Body of pancreas (tissue), 4 donors: Measurements from ENCODE around the gene LRIG1.

ENCODE experiments used
- CTCF ChIP-seq, 7 experiments: fragments of 450-650 bp in 4 of 7; fragments of 200-600 bp in 3 of 7; sonication (generic) in 3 of 7; IDR thresholded peaks; one replicate each; pipeline ENCODE4 v1.5.1; 2016 to 2019; ENCODE audit warnings: antibody characterized with exemption in 7 of 7
- POLR2A ChIP-seq, 3 donors: fragments of 450-650 bp; IDR thresholded peaks; one replicate each; pipeline ENCODE4 v1.6.1; 2016; ENCODE audit warnings: antibody characterized with exemption in 3 of 3, mild to moderate bottlenecking in 2 of 3

- TF ChIP-seq CTCF (IDR thresholded peaks at IDR 0.05) = no peak
- no peak for TF ChIP-seq POLR2A (IDR thresholded peaks at IDR 0.05)
These were observed 95.7 kb downstream of the LRIG1 start for GRCh38 chr3:66404903-66405700.
